PFSK-1 (cell line): ENCODE results near the gene KDM4F.

ENCODE experiments used
- FOXP2 ChIP-seq: optimal IDR thresholded peaks from 2 replicates; pipeline ENCODE3; 2011; ENCODE audit warnings: borderline replicate concordance, control low read depth, inconsistent platforms; ENCODE audit not compliant: insufficient read depth; ENCODE audit errors: extremely low read length, extremely low read depth
- POLR2AphosphoS5 ChIP-seq: IDR thresholded peaks from 2 replicates; pipeline ENCODE4 v1.6.1; 2012; ENCODE audit warnings: low read depth, mild to moderate bottlenecking, control low read depth, low read length, moderate library complexity
- REST ChIP-seq, 2 experiments: IDR thresholded peaks; 2 replicates each; pipeline versions ENCODE4 v1.6.1 to v1.8.0; 2011 to 2012; ENCODE audit warnings: low read depth in 2 of 2, low read length in 2 of 2, control low read depth in 1 of 2, inconsistent platforms in 1 of 2, mild to moderate bottlenecking in 1 of 2, moderate library complexity in 1 of 2; ENCODE audit not compliant: insufficient read depth in 1 of 2
- SIN3A ChIP-seq: IDR thresholded peaks from 2 replicates; pipeline ENCODE4 v1.6.1; 2012; ENCODE audit warnings: mild to moderate bottlenecking, low read length, moderate library complexity, borderline replicate concordance; ENCODE audit not compliant: insufficient read depth
- TAF1 ChIP-seq: IDR thresholded peaks from 2 replicates; pipeline ENCODE4 v1.6.1; 2012; ENCODE audit warnings: low read length, control low read depth, borderline replicate concordance; ENCODE audit not compliant: insufficient read depth

The KDM4F gene

GRCh38 chr11:95086151-95086550 lies 36.9 kb downstream of the KDM4F start:
- TF ChIP-seq FOXP2 (no peak), SIN3A (no peak), POLR2AphosphoS5 (no peak), TAF1 (no peak), REST (IDR thresholded peaks at IDR 0.05; ENCODE audit: insufficient read depth in 1 of 2, low read depth in 2 of 2, low read length in 2 of 2) (no peak)

GRCh38 chr11:95086836-95087570 lies 37.8 kb downstream of the KDM4F start:
- TF ChIP-seq TAF1 (no peak), FOXP2 (no peak)

GRCh38 chr11:95088946-95089619 lies 39.9 kb downstream of the KDM4F start:
- TF ChIP-seq REST (IDR thresholded peaks at IDR 0.05; ENCODE audit: insufficient read depth in 1 of 2, low read depth in 2 of 2, low read length in 2 of 2) (no peak), POLR2AphosphoS5 (no peak), SIN3A (no peak), FOXP2 (no peak), TAF1 (no peak)

GRCh38 chr11:95089620-95090542 lies 40.7 kb downstream of the KDM4F start, which contains the start of gene ENDOD1:
ENDOD1 (plus strand) TSS chr11:95089846; CDS start chr11:95089928, 82 bp downstream.
- TF ChIP-seq FOXP2 (peak; percentile 83), SIN3A (0 out of 2 replicates have a peak, but pooled peaks have one; percentile 63), TAF1 (peak; percentile 69), REST (IDR thresholded peaks at IDR 0.05; ENCODE audit: insufficient read depth in 1 of 2, low read depth in 2 of 2, low read length in 2 of 2) (peak in 1 of 2 experiments; percentile 40; a peak in 1 of 4 replicates), POLR2AphosphoS5 (peak; percentile 61; the same call in 1 of the 2 replicates)

GRCh38 chr11:95091663-95092180 lies 42.5 kb downstream of the KDM4F start:
- TF ChIP-seq TAF1 (no peak), POLR2AphosphoS5 (no peak), REST (IDR thresholded peaks at IDR 0.05; ENCODE audit: insufficient read depth in 1 of 2, low read depth in 2 of 2, low read length in 2 of 2) (no peak), FOXP2 (no peak), SIN3A (no peak)
